ENCODE measurements around the gene MAP1LC3C.

The MAP1LC3C gene

GRCh38 chr1:241999026-241999425 lies at the start of gene MAP1LC3C:
Gene MAP1LC3C, minus strand, starts transcription at chr1:241999098. Its CDS starts 90 bp downstream, at chr1:241999008.
- no peak for DNase-seq

DNA sequence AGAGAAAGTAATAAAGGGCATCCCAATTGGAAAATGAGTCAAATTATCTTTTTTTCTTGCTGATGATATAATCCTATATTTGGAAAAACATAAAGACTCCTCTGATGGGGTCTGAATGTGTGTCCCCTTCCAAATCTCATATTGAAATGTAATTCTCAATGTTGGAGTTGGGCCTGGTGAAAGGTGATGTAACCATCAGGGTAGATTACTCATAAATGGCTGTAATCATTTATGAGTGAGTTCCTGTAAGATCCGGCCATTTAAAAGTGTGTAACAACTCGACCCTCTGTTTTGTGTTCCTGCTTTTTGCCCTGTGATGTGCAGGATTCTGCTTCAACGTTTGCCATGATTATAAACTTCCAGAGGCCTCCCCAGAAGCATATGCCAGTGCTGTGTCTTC lies 44.3 kb upstream of the MAP1LC3C start:
- DNase-seq = no peak

GRCh38 chr1:242034392-242034791 lies 35.5 kb upstream of the MAP1LC3C start:
- no peak for DNase-seq

- DNase-seq = no peak
Observed at GRCh38 chr1:242033447-242033846, 34.5 kb upstream of the MAP1LC3C start.

GRCh38 chr1:242030071-242030470 lies 31.2 kb upstream of the MAP1LC3C start:
- DNase-seq = no peak

DNA sequence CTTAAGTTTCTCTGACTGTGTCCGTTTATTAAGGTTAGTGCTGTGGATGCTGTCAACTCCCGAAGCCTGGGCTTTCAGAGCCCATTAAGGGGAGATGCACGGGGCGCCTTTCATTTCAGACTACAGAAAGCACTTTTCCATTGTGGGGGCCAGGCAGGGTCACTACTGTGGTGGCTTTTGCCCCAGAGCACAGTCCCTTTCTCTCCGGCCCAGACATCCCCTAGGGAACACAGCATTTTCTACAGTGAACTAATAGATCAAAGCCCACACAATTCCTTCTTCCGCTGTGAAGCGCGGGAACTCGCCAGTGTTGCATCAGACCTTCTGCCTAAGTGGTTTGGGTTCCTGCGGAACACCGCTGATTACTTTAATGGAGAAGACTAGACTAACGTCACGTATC lies 26.8 kb upstream of the MAP1LC3C start:
- DNase-seq = no peak

GRCh38 chr1:242023805-242024204 lies 24.9 kb upstream of the MAP1LC3C start:
- DNase-seq = no peak

DNA sequence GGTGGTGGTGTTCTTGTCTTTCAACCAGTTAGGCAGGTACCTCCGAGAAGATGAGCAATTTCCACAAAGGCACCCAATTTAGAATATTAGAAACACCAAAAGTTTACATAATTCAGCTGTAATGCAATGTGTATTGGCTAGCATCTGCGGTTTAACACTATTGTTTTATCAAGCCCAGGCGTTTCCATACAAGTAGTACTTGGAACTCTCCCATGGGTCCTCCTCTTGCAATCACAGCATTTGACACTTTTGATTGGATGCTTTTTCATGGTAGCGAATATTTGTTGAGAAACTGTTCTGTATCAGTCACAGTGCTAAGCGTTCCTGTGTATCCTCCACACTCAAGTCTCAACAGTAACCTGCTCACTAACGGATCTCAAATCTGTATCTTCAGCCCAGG lies 20.1 kb upstream of the MAP1LC3C start:
- DNase-seq = no peak

- peak in 36 of 56 donors; percentile 2 to 77 (median 22) for DNase-seq
Observed at GRCh38 chr1:242017580-242018233, 18.8 kb upstream of the MAP1LC3C start.

DNA sequence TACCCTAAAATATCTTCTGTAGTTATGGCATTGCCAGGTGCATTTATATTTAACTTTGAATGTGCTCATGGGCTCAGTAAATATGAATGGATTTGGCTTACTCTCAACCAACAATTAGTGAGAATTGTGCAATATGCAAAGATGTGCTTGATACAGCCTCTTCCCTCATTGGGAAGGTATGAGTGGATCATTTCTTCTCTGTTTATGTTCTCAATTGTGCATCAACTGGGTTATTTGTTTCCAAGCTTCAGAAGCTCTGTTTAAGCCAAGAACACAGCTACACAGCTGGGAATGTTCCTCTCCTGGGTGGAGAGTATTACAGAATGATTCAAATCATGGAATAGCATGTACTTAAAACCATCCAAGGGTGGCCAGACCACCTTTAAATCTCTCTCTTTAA lies 17.6 kb upstream of the MAP1LC3C start:
- DNase-seq = no peak

- peak in 1 of 56 donors; percentile 2 for DNase-seq
Observed at GRCh38 chr1:242011894-242012660, 13.2 kb upstream of the MAP1LC3C start.

- no peak for DNase-seq
Observed at GRCh38 chr1:242008826-242009495, 10.1 kb upstream of the MAP1LC3C start.

GRCh38 chr1:242006976-242007375 lies 8.1 kb upstream of the MAP1LC3C start:
- DNase-seq = no peak

DNA sequence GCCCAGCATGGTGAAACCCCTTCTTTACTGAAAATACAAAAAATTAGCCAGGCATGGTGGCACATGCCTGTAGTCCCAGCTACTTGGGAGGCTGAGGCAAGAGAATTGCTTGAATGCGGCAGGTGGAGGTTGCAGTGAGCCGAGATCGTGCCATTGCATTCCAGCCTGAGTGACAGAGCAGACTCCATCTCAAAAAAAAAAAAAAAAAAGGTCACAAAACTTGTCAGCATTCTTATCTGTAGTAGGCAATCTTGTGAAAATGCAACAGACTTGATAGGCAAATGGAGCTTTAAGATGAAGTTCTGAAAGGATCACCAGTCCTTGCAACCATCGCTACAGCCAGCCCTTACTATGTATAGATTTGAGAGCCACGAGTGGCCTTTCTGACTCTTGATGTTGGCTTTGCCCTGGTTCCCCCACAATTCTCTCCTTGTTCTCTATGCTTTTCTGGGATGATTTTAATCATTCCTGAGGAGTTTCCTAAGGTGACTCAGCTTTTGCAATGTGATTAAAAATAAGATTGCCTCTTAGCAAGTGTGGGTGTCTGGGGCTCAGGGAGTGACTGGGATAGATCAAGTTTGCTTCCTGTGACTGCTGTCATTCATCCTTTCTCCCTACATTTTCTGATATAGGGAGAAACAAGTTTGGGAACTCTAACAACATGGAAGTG lies 7.1 kb upstream of the MAP1LC3C start:
- DNase-seq = no peak

- DNase-seq = no peak
Observed at GRCh38 chr1:242004751-242005495, 6.0 kb upstream of the MAP1LC3C start.

DNA sequence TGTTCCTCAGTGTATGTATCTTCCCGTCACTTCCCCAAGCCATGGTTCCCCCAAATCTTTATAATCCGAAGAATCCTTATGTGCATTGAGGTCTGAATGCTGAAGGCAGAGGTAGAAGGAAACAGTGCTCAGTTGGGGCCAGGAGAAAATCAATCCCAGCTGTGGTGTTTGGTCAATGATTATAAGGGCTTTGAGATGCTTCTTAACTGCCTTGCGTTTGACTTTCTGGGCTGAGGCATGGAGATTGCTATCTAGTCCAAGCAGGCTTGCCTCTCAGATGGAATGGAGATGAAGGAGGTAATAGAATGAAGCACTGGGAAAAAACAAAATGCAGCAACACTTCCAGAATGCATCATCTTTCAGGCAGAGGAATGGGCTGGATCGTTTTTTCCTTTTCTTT lies 3.6 kb upstream of the MAP1LC3C start:
- no peak for DNase-seq

DNA sequence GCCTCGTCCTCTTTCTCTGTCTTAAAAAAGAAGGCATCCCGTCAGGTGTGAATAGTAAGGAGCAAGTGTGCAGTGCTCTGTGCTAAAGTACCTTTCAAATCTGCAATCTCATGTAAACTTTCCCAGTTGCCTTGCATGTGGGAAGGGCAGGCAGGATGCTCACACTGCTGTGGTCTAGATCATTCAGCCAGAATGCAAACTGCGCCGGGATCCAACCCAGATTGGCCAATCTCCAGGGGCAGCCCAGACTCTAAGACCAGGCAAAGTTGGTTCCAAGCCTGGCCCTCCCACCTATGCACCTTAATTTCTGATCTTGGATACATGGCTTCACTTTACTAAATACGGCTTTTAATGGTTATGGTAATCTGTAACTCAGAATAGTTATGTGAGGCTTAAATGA lies 3.2 kb upstream of the MAP1LC3C start:
- no peak for DNase-seq

DNA sequence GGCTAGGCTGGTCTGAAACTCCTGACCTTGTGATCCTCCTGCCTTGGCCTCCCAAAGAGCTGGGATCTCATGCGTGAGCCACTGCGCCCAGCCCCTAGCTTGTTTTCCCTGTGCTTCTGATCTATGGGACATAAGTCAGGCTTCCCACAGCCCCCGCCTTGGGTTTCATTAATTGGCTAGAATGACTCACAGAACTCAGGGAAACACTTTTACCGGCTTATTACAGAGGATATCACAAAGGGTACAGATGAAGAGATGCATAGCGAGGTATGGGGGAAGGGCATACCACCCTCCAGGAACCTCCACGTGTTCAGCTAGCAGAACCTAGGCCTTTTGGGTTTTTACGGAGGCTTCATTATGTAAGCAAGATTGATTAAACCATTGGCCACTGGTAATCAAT lies 1.5 kb upstream of the MAP1LC3C start:
- no peak for DNase-seq

- DNase-seq = peak in 38 of 56 donors; percentile 5 to 60 (median 30)
Observed at GRCh38 chr1:241998412-241998921, 431 bp downstream of the MAP1LC3C start.

DNA sequence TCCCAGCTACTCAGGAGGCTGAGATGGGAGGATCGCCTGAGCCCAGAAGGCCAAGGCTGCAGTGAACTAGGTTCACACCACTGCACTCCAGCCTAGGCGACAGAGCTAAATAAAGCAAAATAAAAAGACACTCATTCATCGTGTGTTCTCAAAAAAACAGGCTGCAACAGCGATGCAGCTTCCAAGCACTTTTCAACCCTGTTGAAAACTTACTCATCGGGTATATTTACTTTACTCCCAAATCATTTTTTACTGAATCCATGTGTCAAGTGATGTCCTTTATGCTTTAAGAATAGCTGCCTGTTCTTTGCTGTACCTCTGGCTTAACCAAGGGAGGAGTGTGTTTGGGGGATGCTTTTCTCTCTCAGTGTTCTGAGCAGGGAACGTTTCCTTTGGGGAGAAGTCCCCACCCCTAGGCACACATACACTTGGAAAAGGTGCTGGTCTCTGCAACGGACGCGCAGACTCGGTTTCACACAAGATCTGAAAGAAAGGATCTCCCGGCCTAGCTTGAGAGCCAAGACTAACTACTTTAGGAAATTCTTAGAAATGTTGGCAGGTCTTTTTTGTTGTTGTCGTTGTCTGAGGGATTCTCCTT lies 1.4 kb downstream of the MAP1LC3C start:
- DNase-seq = no peak

Data from amygdala (tissue), 56 donors.